Right renal cortex interstitium (tissue), 3 donors: ENCODE results near the gene GFOD2. TPM values are rescaled to one million over a fixed set of nuclear protein-coding genes. Genes with fewer than 3 reads are reported as not detected.
"Not testable (repeated sequence)": the region's sequence is repeated elsewhere in the genome, so short reads cannot be mapped to it uniquely, and the experiment has no call there.

Experiments used
- DNase-seq, 3 donors: peaks; one replicate each; pipeline ENCODE4 v3.0.0-alpha.2; 2013; ENCODE audit warnings: low read depth in 3 of 3, low spot score in 2 of 3
- polyA plus RNA-seq, 3 donors: library from polyadenylated mRNA; unstranded; fragments of 120-200 nt; gene quantifications; one replicate each; pipeline ENCODE4 v1.2.1, GENCODE V29; 2013; ENCODE audit not compliant: insufficient read length in 3 of 3

Gene GFOD2, protein sequence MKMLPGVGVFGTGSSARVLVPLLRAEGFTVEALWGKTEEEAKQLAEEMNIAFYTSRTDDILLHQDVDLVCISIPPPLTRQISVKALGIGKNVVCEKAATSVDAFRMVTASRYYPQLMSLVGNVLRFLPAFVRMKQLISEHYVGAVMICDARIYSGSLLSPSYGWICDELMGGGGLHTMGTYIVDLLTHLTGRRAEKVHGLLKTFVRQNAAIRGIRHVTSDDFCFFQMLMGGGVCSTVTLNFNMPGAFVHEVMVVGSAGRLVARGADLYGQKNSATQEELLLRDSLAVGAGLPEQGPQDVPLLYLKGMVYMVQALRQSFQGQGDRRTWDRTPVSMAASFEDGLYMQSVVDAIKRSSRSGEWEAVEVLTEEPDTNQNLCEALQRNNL
- polyA plus RNA-seq, result 10 to 100 TPM; 19.5 to 22.0 (median 19.5) TPM

DNA sequence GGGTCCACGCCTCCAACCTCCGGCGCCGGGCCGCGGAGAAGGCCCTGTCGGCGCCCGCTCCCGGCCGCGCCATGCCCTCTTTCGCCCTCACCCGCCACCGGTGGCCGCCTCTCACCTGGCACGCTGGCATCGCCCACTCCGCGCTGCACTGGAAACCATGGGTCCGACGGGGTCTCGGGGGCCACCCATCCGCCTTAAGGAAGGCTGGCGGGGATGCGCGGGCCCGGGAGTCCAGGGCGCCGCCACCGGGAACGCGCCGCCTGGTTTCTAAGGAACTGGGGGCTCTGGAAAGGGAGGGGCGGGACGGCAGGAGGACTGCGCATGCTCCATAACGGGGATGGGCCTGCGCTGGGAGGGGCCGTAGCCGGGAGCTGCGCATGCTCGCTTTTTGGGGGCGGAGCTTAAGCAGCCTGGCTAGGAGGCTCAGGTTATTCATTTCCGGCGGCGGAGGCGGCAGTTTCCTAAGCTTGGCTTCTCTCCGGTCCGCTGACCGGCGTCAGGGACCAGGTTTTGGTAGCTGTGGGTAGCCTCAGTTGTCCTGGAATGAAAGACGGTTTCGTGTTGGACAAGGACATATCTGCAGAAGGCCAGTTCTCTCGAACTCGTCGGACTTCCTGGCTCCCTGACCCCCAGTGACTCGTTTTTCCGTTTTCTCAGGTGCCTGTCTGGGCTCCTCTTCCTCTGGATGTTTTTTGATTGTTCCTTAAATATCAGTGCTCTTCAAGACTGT, at the start of gene GFOD2:
GFOD2 (minus strand) TSS at position 269 of the 730 bp plus-strand sequence. CDS start 33,601 bp downstream, outside the sequence.
- peak; percentile 91 to 93 (median 92) for DNase-seq

DNA sequence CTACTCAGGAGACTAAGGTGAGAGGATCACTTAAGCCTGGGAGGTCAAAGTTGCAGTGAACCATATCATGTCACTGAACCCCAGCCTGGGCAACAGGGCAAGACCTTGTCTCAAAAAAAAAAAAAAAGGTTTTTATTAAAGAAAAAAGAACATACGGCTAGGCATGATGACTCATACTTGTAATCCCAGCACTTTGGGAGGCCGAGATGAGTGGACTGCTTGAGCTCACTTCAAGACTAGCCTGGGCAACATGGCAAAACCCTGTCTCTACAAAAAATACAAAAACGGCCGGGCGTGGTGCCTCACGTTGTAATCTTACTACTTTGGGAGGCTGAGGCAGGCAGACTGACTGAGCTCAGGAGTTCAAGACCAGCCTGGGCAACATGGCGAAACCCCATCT, 48.8 kb upstream of the GFOD2 start:
- DNase-seq, result no peak

DNA sequence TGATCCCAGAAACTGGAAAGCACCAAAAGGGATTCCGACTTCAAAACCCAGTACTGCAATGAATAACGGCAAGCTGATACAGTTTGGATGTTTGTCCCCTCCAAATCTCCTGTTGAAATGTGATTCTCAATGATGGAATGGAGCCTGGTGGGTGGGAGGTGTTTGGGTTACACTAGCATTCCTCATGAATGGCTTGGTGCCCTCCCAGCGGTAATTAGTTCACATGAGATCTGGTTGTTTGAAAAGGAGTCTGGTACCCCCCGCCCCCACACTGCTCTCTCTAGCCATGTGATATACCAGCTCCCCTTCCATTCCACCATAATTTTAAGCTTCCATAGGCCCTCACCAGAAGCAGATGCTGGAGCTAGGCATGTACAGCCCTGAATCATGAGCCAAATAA, 47.2 kb upstream of the GFOD2 start:
- peak in 2 of 3 donors; percentile 32 to 36 for DNase-seq

DNA sequence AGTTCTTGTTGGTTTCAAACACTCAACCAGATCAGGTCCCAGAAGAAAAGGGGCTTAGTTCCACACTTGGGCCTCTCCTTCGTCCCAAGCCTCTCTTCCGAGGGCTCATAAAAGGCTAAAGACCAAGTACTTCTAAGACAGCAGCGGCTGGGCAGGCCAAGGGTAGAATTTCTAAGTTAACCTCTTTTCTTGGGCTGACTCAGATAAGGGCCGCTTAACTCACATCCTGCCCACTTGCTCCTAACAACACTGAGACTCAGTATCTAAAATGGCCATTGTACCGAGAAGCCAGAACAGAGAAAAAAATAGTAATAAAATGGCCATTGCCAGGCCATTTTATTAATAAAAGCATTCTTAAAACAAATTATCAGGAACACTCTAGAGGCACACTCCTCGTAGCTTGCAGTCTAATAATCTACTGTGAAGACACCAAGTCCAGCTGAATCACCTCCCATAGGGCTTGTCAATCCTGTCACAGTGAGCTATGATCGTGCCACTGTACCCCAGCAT, 45.1 kb upstream of the GFOD2 start:
- DNase-seq, result no peak

DNA sequence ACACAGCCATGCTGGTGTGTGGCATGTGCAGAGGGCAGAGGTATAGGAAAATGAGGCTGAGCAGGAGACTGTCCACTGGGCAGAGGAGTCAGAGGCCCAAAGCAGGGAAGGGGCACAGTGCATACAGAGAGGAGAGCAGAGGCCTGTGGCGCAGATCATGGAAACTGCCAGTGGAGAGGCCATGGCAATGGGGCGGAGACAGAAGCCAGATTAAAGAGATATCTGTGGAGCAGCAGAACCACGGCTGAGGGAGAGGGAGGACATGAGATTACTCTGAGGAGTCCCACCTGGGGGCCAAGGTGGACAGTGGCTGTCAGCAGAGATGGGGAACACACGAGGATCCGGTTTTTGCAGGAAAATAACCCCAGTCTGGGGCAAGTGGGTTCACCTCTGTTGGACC, 44.0 kb upstream of the GFOD2 start:
- DNase-seq, result no peak

DNA sequence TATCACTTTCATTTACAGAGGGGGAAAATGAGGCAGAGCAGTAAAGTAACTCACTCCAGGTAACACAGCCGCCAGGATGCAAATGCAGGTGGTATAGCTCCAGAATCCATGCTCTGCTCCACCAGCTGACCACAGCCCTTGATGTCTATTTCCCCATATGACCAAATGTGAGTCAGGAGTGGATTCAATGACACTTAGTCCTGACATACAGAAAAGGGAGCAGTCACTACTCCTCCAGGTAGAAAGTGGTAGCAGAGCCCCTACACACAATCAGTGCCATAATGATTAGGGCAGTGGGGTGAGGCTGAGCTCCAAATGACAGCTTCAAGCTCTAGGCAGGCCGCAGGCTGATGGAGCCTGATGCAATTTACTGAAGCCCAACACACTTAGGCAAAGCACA, 43.3 kb upstream of the GFOD2 start:
- no peak for DNase-seq

DNA sequence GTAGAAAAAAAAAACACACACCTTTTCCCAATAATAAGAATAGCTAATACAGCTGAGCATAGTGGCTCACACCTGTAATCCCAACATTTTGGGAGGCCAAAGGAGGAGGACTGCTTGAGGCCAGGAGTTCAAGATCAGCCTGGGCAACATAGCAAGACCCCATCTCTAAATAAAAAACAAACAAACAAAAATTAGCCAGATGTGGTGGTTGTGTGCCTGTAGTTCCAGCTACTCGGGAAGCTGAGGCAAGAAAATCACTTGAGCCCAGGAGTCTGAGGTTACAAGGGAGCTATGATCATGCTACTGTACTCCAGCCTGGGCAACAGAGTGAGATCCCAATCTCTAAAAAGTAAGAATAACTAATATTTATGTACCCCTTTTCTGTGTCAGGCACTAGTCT, 42.8 kb upstream of the GFOD2 start:
- no peak for DNase-seq

DNA sequence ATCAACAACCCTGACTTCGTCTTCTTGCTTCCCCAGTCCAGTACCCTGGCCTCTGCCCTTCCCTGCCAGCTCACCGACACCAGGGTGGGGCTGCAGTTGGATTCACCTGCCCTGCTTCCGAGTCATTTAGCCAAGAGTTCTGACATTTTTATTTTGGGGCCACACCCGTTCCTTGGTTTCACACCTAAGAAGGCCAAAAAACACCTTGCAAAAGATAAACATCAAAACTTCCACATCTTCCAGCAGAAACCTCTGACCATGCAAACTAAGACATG, 41.8 kb upstream of the GFOD2 start:
- DNase-seq, result no peak

DNA sequence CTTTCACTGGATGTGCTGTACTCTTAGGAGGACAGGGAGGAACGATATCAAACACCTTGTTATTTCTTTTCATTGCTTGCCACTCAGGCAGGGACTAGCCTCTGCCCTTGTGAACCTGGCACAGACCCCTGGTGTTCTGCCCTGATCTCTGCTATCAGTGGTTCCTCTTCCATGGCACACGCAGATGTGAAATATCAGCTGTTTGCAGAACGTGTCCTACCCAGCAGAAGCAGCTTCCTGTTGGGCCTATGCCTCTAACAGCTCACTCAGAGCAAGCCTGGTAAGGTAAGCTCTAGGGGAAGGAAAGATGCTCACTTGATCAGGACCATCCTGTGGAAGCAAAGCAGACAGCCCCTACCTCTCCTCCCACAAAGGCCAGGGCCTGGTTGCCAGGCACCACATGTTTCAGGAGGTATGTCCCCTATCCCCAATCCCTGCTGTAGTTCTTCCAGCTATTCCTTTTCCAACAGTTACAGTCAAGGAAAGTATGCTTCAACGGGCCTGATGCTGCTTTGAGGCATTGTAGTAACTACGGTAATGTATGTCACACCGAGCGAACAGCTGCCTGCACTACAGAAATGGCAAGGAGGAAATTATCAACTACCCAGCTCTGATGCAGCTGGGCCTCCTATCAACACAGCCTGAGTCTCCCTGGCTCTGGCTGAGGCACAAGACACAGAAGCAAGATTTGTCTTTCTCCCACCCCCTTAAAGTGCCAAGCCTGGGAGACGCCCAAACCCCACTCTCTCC, 41.3 kb upstream of the GFOD2 start:
- no peak for DNase-seq

DNA sequence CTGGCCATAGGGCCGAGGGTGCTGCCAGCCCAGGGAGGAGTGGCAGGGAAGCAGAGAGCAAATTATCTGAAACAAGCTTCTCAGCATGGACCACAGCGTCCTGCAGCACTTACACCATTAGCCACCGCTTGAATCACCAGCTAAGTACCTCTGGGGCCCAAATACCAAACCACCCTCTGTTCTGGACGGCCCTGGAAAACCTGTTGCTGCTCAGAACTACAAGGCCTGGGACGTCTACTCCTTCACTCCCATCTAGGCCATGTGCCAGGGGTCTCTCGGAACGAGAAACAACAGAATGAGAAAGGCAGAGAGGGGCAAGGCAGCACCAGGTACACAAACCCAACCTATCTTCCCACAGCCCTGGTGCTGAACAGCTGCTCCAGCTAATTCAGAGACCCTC, 39.9 kb upstream of the GFOD2 start:
- DNase-seq, result no peak

DNA sequence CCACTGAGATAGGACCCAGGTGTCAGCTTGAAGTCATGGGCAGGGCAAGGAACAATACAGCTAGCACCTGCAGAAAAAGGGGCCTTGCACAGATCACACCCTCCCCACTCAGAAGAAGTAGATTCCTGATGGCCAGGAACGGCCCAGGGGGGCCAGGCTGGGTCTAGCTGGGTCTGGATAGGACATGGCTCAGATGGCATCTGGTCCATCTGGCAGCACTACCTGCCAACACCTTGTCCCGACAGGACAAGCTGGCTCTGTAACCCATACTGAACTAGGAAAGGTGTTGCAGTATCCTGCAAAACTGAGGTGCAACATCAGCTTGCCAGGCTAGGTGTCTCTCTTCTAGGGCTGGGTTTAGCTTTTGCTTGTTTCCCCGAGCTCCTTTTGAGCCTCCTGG, 38.9 kb upstream of the GFOD2 start:
- DNase-seq, result no peak

DNA sequence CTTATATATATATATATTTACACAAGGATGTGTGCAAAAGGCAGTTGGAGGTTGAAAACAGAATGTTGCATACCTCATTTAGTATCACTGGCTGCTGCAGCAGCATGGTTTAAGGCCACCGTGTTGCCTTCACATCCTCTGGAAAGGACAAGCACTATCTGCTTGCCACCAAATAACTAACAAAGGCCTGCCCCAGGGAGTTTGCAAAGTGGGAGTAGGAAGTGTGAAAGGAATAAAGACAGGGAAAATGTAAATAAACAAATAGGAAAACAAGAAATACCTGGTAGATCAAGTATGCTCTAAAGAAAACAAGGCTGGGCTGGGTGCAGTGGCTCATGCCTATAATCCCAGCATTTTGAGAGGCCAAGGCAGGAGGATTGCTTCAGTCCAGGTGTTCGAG, 33.5 kb upstream of the GFOD2 start:
- DNase-seq, result no peak

DNA sequence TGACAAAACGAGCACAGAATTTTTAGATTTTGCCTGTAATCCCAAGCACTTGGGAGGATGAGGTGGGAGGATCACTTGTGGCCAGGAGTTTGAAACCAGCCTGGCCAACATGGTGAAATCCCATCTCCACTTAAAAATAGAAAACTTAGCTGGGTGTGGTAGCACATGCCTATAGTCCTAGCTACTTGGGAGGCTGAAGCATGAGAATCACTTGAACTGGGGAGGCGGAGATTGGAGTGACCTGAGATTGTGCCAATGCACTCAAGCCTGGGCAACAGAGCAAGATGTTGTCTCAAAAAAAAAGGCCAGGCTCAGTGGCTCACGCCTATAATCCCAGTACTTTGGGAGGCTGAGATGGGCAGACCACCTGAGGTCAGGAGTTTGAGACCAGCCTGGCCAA, 32.2 kb upstream of the GFOD2 start:
- not testable (repeated sequence) for DNase-seq

DNA sequence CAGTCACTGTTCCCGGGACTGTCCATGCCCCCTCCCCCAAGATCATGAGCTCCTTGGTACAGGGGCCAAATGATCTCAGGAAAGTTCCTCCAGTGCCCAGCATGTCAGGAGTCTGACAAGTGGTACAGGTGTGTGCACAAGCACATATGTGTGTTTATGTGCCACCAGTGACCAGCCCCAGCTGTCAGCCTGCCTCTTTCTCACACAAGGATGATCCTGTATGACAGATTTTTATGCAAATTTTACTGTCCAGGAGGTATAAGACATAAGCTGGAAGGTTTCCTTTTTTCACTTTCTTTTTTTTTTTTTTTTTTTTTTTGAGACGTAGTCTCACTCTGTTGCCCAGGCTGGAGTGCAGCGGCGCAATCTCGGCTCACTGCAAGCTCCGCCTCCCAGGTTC, 31.4 kb upstream of the GFOD2 start:
- no peak for DNase-seq

DNA sequence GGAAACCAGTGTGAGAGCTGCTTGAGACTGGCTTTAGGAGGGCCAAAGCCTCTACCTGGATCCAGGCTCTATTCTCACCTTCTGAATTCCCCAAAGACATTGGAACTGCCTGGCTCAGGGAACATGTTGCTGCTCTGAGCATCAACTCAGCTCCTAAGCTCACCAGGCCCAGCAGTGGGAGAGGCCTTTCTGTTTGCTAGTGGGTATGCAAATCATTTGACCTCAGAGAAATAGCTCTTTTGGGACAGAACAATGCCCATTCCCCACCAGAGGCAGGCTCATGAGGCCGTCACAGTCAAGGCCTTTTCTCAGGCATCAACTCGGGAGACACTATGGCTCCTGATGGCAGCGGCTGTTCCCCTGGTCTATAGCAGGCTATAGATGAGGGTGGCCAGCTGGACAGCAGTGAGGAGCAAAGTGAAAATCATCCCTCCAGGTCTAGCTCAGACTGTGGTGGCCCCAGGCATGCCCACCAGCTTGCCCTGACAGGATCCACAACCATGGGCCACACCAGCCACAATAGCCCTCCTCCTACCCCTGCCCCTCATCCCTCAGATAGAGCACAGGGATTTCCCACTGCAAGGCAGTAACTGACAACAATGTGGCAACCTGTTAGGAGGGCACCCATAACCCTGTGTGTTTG, 30.4 kb upstream of the GFOD2 start:
- no peak for DNase-seq

DNA sequence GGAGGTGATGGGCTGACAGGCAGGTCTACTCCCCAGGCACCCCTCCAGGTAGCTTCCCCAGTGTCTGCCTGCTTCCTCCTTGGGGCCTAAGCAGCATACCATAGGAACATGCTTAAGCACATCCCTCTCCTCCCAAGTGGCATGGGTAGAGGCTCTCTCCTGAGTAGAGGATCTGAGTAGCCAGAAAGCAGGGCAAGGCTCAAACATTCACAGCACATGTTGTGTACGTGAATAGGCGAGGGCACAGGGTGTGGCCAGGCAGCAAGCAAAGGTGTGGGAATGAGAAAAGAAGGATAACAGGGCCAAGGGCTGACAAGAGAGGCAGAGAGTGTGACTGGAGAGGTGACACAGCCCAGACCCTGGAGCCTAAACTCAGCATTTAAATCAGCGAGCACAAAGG, 29.7 kb upstream of the GFOD2 start:
- no peak for DNase-seq

DNA sequence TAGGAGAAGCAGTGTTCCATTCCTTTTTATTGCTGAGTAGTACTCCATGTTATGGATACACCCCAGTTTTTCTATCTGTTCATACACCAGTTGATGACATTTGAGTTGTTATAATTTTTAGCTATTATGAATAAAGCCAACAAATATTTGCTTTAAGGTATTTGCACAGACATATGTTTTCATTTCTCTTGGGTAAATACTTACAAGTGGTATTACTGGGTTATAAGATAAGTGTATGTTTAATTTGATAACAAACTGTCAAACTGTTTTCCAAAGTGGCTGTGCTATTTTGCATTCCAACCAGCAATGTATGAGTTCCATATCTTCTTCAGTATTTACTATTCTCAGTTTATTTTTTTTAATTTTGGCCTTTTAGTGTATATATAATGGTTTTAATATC, 27.7 kb upstream of the GFOD2 start:
- DNase-seq, result no peak

DNA sequence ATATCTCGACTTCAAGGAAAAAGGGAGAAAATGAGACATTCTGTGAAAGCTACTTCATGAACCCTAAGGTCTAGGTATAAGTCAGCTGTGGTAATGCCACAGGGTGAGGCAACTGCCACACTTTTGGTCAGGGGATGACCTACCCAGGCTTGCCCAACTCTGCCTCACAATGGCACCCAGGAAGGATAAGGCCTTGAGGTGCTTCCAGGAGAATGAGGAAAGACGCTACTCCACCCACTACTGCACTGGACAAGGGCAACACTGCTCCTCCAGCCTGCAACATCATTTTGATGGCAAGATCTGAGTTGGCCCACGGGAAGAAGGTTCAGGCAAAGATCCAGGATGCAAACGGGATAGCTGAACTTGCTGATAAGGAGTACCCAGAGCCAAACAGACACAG, 22.0 kb upstream of the GFOD2 start:
- no peak for DNase-seq

DNA sequence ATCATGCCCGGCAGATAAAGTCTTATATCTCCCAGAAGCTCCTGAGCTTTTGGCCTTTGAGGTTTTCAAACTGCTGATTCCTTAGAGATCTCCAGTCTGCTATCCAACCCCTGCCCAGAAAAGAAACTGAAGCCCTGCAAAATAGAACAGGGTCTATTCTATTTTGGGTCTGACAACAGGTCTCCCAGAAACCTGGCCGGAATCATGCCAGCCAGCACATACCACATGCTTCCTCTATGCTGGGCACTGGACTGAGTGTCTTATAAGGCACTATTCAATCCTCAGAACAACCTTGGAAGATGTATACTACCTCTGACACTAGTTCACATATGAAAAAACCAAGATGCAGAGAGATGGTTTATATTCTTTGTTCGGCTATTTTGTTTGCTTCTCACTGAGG, 21.3 kb upstream of the GFOD2 start:
- DNase-seq, result no peak

DNA sequence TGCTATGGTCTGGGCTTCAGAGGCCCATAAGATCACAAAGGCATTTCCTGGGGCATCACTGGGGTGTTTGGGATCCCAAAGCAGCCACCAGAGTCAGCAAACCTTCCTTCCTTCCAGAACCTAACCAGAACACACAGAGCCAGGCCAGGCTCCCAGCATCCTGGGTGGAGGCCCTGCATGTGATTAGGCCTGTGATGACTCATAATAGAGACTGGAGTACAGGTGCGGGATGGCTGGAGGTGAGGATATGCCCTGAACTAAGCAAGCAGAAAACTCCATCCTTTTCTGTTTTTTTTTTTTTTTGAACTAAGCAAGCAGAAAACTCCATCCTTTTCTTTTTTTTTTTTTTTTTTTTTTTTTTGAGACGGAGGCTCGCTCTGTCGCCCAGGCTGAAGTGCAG, 17.7 kb upstream of the GFOD2 start:
- no peak for DNase-seq

DNA sequence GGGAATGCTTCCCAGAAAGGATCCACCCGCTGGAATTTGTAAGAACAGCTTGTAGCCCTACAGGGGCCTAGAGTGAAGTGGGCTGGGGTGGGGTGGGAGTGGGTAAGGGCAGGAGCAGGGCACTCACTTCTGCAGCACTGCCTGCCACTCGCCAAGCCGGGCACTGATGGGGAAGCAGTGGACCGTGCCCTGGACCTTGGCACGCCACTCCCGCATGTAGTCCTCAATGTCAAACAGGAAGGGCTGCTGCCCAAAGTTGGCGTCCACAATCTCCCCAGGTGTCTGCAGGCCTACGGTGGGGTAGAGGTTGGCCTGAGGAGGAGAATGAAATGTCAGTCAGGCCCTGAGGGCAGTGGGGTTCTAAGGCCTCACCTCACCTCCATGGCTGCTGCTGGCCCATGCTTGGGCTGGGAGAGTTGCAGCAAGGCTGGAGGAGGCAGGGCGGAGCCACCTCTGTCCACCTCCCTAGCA, 15.7 kb upstream of the GFOD2 start:
- no peak for DNase-seq
